Breast epithelium (tissue), 3 donors: ENCODE measurements around the gene EFNA5.

ENCODE experiments used
- POLR2A ChIP-seq: fragments of 450-650 bp; IDR thresholded peaks from one replicate; pipeline ENCODE4 v1.6.1; 2016; ENCODE audit warnings: antibody characterized with exemption, mild to moderate bottlenecking, moderate library complexity
- TF ChIP-seq, protein P1 (sequence below), 3 donors: fragments of 450-650 bp; IDR thresholded peaks; one replicate each; pipeline ENCODE4 v1.5.1; 2016 to 2017; ENCODE audit warnings: antibody characterized with exemption in 3 of 3, mild to moderate bottlenecking in 3 of 3, moderate library complexity in 3 of 3

DNA sequence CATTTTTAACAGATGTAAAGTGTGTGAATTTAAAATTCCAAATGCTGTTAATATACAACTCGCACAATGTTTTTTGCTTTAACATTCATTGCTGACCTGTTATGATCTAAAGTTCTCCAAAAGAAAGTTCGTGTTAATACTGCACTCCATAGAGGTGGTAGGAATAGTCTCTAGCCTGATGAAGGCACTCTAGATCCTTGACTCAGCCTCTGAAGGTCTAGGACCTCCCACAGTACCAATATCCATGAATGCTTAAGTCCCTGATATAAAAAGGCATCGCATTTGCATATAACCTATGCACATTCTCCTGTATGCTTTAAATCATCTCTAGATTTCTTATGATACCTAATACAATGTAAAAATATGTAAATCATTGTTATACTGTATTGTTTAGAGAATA, 213.6 kb downstream of the EFNA5 start:
- TF ChIP-seq, protein P1, sequence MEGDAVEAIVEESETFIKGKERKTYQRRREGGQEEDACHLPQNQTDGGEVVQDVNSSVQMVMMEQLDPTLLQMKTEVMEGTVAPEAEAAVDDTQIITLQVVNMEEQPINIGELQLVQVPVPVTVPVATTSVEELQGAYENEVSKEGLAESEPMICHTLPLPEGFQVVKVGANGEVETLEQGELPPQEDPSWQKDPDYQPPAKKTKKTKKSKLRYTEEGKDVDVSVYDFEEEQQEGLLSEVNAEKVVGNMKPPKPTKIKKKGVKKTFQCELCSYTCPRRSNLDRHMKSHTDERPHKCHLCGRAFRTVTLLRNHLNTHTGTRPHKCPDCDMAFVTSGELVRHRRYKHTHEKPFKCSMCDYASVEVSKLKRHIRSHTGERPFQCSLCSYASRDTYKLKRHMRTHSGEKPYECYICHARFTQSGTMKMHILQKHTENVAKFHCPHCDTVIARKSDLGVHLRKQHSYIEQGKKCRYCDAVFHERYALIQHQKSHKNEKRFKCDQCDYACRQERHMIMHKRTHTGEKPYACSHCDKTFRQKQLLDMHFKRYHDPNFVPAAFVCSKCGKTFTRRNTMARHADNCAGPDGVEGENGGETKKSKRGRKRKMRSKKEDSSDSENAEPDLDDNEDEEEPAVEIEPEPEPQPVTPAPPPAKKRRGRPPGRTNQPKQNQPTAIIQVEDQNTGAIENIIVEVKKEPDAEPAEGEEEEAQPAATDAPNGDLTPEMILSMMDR (IDR thresholded peaks at IDR 0.05), result no peak
- no peak for TF ChIP-seq POLR2A
